Activated T-cell treated with anti-CD3 and anti-CD28 coated beads, Interleukin-2, amount 50 U/mL, for 4 hours (primary cell): Measurements from ENCODE around the gene SPATA17. TPM values are rescaled to one million over a fixed set of nuclear protein-coding genes. Genes with fewer than 3 reads are reported as not detected.

Source experiments
- ATAC-seq, 2 donors: fragments of 200-7000 bp; cut with Tn5 transposase; one replicate each; pipeline ENCODE4 v1.10.0; 2021
- DNase-seq: peaks from one replicate; pipeline ENCODE4 v3.0.0-alpha.2; 2020
- H3K27me3 Mint-ChIP-seq: one replicate; pipeline ENCODE4 v1.8.0; 2021; ENCODE audit warnings: low read depth, mixed read lengths
- H3K36me3 Mint-ChIP-seq: one replicate; pipeline ENCODE4 v1.8.0; 2022; ENCODE audit warnings: mixed read lengths; ENCODE audit not compliant: insufficient read depth
- H3K4me1 Mint-ChIP-seq: one replicate; pipeline ENCODE4 v1.8.0; 2021; ENCODE audit warnings: low read depth, mixed read lengths
- H3K4me3 Mint-ChIP-seq: one replicate; pipeline ENCODE4 v1.8.0; 2021; ENCODE audit warnings: mild to moderate bottlenecking, moderate library complexity, mixed read lengths
- H3K9me3 Mint-ChIP-seq: one replicate; pipeline ENCODE4 v1.8.0; 2021; ENCODE audit warnings: mixed read lengths
- total RNA-seq, 3 donors: library from RNA; stranded (reverse); gene quantifications; one replicate each; pipeline ENCODE4 v1.2.1, GENCODE V29; 2021

The SPATA17 gene
- total RNA-seq, 3 donors from 2014 or later, result not detected

DNA sequence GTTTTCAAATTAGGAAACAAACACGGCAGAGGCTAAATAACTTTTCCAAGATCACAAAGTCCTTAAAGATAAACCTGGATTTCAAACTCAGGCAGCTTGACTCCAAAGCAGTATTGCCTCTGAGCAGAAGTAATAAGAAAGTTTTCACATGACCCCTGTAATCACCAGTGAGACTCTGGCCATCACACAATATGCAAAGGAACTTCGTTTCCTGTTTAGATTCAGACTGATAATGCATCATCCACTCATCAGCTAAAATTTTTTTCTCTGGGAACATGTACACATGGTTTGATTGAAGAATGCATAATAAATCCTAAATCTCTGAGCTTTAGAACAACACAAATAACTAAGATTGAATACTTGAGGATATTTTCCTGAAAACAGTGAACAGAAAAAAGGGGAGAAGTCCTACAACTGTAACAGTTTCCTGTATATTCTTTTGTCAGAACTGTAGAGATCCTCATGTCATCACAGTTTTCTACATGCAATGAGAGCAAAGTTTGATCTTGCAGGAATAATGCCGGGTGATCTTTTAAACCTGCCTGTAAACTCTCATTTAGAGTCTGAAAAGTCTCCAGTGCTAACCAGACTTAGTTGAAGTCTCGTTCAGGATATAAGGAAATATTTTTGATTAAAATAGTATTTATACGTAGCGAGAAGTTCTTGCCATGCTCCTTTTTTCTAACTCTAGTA, 225.3 kb downstream of the SPATA17 start:
- no peaks in the 10 kb centered on the region for H3K27me3 Mint-ChIP-seq
- no peaks in the 10 kb centered on the region for H3K36me3 Mint-ChIP-seq
- peaks cover 10% of the 10 kb centered on the region for H3K9me3 Mint-ChIP-seq
- no peaks in the 10 kb centered on the region for H3K4me1 Mint-ChIP-seq
- no peak for ATAC-seq
- no peak for DNase-seq
- no peak overlapping the region for H3K4me3 Mint-ChIP-seq

DNA sequence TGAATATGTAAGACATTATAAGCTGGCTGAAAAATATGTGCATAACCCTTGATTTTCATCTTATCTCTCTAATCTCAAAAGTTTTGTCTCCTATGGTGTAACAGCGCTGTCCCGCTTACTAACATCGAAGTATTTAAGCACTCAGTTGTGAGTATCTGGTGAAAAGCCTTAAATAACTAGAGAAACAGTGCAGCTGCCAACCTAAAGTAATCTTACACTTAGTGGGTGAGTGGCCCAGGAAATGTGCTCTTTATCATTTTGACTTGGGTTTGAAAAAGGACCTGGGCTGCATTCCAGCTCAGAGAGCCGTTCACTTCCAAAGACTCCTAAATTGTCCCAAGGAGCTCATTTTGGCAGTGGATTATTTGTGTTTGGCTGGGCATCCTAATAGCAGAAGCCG, 225.9 kb downstream of the SPATA17 start:
- Mint-ChIP-seq H3K4me1 (no peaks in the 10 kb centered on the region), H3K36me3 (no peaks in the 10 kb centered on the region), H3K4me3 (no peak overlapping the region), H3K9me3 (peaks cover 10% of the 10 kb centered on the region), H3K27me3 (no peaks in the 10 kb centered on the region)
- DNase-seq, result no peak
- ATAC-seq, result no peak

DNA sequence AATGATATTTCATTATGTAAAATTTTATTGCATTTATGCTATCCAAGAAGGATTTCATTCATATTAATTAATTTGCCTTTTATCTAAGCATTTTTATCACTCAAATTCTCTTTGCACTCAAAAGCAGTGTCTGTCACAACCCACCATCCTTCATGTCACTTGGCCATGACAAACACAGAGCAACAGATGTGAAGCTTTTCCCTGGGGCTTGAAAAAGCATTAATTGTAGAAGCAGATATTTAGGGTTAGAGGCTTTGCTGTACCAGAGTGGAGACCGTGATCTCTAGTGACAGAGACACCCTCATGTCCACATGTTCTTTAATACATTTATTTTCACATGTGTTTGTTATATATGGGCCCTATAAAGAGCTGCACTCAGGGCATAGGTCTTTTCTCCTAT, 230.5 kb downstream of the SPATA17 start:
- no peaks in the 10 kb centered on the region for H3K36me3 Mint-ChIP-seq

DNA sequence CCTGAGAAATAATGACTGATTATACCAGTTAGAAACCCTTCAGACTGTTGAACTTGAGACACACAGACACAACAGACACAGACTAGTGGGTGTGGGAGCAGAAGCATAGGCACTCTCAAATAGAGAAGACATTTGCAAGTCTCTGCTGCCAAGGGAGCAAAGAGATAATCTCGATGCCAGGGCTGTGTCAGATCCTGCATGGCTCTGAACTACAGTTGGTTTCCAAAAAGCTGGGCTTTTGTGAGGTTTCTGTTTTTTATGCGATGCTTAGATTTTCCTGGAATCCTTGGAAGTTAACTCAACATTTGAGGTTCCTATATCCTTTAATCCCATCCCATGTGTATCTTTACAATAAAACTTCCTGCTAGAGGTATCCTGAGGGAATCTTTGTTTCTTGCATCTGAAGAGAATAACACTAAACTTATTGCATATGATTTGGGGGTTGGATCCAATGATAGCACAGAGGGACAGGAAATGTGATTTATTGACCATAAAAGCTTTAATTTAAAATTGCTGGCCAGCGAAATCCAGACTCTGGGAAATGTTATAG, 236.4 kb downstream of the SPATA17 start:
- Mint-ChIP-seq H3K36me3 (no peaks in the 10 kb centered on the region), H3K27me3 (no peaks in the 10 kb centered on the region), H3K4me1 (no peaks in the 10 kb centered on the region), H3K9me3 (no peaks in the 10 kb centered on the region), H3K4me3 (no peak overlapping the region)
- no peak for ATAC-seq
- no peak for DNase-seq

More for the DNA sequence above, 230.5 kb downstream of the SPATA17 start:
- Mint-ChIP-seq H3K27me3 (no peaks in the 10 kb centered on the region), H3K4me3 (no peak overlapping the region), H3K9me3 (peaks cover 8% of the 10 kb centered on the region), H3K4me1 (no peaks in the 10 kb centered on the region)
- no peak for DNase-seq
- ATAC-seq, result no peak

DNA sequence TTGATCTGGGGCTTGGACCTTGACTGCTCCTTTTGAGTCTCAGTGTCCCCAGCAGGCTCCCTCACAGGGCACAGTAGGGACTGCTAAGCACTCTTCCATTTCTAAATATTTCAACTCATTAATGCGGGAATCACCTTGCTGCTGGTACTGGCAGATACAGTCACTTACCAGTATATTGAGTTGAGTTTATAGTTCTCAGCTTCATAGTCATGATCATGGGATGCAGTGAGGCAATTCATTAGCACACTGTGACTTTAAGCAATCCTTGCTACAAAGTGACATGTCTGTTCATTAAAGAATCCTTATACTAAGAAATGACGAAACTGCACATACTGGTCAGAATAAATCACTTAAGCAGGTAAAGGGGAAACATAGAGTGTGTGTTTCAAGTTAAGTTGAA, 240.8 kb downstream of the SPATA17 start:
- DNase-seq, result no peak
- no peak for ATAC-seq
- H3K36me3 Mint-ChIP-seq, result no peaks in the 10 kb centered on the region
- no peak overlapping the region for H3K4me3 Mint-ChIP-seq
- no peaks in the 10 kb centered on the region for H3K9me3 Mint-ChIP-seq
- no peaks in the 10 kb centered on the region for H3K27me3 Mint-ChIP-seq
- no peaks in the 10 kb centered on the region for H3K4me1 Mint-ChIP-seq

DNA sequence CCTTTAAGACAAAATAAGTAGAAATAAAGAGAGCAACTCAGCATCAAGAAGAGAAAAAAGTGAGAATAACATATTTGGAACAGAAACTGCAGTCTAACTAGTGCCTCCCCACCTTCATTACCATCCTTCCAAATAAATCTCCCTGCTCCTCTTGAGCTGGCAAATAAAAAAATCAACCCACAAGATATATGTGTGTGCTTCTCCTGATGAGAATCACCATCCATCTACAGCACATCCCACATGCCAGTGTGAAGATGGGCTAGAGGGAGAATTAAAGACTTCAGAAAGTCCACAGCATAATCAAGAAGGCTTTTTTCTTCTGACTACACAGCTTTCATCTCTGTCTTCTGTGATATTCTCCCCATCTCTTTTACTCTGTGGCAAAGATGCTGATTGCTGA, 244.1 kb downstream of the SPATA17 start:
- H3K4me3 Mint-ChIP-seq, result no peak overlapping the region
- no peaks in the 10 kb centered on the region for H3K4me1 Mint-ChIP-seq
- no peaks in the 10 kb centered on the region for H3K9me3 Mint-ChIP-seq
- no peaks in the 10 kb centered on the region for H3K36me3 Mint-ChIP-seq
- DNase-seq (no peak), ATAC-seq (no peak)
- H3K27me3 Mint-ChIP-seq, result no peaks in the 10 kb centered on the region

DNA sequence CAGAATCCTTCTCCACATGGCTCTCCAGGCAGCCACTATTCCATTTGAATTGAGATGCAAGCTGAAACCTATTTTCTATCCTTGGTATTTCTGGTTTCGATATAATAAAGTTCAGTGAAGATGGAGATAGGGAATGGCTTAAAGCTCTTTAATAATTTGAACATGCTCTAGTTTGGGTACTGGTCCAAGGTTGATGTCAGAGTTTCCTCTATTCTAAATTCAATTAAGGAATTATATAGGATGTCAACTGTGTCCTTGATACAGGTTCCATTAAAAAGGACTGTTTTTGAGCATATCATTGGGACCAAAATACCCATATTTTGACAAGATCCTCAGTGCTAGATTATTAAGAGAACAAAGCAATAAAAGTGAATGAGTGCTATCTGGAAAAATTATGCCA, 245.3 kb downstream of the SPATA17 start:
- no peaks in the 10 kb centered on the region for H3K9me3 Mint-ChIP-seq
- H3K4me3 Mint-ChIP-seq, result no peak overlapping the region
- DNase-seq, result no peak
- H3K27me3 Mint-ChIP-seq, result no peaks in the 10 kb centered on the region
- ATAC-seq, result no peak
- H3K36me3 Mint-ChIP-seq, result no peaks in the 10 kb centered on the region
- no peaks in the 10 kb centered on the region for H3K4me1 Mint-ChIP-seq

DNA sequence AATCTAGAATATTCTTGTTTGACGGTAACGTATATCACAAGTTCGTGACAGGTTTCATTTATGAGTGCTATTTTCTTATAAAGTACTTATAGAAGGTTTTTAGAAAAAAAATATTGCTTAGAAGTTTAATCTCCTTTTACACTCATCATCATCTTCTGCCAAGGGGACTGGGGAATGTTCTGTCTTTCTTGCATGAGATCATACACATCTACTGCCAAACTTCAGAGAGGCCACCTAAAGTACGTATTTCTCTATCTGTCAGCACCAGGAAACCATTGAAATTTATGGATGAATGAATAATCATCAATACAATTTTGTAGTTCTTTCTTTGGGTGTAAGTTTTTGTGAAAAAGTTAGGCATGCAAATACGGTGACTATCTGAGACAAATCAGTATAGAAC, 245.8 kb downstream of the SPATA17 start:
- Mint-ChIP-seq H3K9me3 (no peaks in the 10 kb centered on the region), H3K27me3 (no peaks in the 10 kb centered on the region), H3K4me1 (no peaks in the 10 kb centered on the region), H3K36me3 (no peaks in the 10 kb centered on the region), H3K4me3 (no peak overlapping the region)
- no peak for ATAC-seq
- no peak for DNase-seq

DNA sequence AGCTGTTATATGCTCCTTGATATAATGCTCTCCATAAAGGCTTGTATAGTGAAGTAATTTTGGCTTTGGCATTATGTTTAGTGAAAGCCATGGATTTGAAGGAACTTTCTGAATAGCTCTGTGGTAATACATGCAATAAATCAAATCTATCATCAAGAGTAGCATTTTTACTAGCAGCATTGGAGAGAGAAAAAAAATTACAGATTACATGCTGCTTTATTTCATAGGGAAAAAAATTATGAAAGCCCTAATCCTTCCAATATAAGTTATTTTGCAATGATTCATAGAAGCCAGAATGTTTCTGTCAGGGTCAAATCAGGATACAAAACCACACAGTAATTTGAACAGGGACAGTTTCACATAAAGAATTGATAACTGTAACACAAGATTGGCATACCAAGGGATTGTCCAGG, 250.0 kb downstream of the SPATA17 start:
- DNase-seq, result no peak
- no peaks in the 10 kb centered on the region for H3K4me1 Mint-ChIP-seq
- no peaks in the 10 kb centered on the region for H3K9me3 Mint-ChIP-seq
- no peaks in the 10 kb centered on the region for H3K36me3 Mint-ChIP-seq
- H3K4me3 Mint-ChIP-seq, result no peak overlapping the region
- no peak for ATAC-seq
- H3K27me3 Mint-ChIP-seq, result no peaks in the 10 kb centered on the region

DNA sequence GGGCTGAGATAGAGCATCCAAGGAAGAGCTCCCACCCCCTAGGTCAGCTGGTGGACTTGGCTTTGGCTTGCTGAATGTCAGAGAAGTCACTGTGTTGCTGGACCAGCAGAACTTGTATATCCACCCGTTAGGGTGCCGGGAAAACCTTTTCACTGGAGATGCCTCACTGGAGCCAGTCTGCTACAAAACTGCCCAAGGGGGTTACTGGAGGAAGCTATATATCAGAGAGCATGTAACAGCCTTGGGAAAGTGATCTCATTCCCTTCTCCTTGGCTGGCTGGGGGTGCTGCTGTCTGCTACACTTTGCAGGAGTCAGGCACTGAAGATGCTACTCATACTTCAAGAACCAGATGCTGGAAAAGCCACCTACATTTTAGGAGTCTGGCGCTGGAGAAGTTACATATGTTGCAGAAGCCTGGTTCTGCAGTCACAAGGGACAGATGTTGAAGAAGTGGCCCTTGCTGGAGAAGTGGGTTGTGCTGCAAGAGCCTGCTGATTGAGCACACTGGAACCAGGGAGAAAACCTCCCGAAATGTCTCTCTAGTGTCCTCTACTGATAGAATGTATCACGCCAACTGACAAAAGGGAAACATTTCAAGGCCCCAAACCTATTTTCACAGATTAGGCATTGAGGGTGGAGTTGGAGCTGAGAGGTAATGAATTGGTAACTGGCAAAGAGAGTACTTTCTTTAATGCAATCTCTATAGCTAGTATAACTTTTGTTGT, 250.6 kb downstream of the SPATA17 start:
- Mint-ChIP-seq H3K9me3 (no peaks in the 10 kb centered on the region), H3K36me3 (no peaks in the 10 kb centered on the region), H3K4me3 (no peak overlapping the region), H3K27me3 (no peaks in the 10 kb centered on the region), H3K4me1 (no peaks in the 10 kb centered on the region)
- ATAC-seq (no peak), DNase-seq (no peak)

DNA sequence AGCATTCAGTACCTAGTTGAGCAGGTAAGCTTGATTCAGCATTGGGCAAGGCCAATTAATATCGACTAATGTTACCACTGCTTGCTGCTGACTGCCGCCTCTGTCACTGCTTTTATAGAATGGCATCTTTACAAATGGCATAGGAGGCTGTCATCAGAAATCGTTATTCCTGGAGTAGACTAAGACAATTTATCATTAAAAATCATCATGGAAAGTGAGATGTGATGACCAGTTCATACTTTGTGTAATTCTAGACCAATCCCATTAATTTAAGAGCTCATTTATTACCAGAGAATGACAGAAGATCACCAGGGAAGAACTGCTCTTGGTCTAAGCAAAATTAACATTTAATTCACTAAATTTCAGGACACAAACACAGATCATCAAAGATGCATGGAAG, 254.0 kb downstream of the SPATA17 start:
- Mint-ChIP-seq H3K27me3 (no peaks in the 10 kb centered on the region), H3K9me3 (no peaks in the 10 kb centered on the region), H3K4me3 (no peak overlapping the region), H3K4me1 (no peaks in the 10 kb centered on the region), H3K36me3 (no peaks in the 10 kb centered on the region)
- DNase-seq (no peak), ATAC-seq (no peak)

DNA sequence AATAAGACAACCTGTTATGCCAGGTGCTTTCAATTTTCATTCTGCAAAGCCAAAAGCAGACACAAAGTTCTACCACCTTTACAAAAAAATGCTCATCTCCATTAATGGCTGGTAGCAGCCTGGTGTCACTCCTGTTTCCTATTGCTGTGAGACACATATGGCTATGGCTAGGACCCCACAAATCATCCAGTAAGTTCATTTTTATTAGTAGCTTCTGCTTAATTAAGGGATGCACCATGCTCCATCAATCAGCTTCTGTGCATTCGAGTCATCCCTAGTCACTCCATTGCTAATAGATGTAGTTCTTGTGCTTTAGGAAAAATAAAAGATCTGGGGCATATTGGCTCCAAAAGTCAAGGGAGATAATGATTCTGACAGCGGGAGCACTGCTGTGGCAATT, 257.2 kb downstream of the SPATA17 start:
- Mint-ChIP-seq H3K9me3 (peaks cover 6% of the 10 kb centered on the region), H3K36me3 (no peaks in the 10 kb centered on the region), H3K27me3 (no peaks in the 10 kb centered on the region), H3K4me3 (no peak overlapping the region), H3K4me1 (no peaks in the 10 kb centered on the region)
- no peak for DNase-seq
- ATAC-seq, result no peak

DNA sequence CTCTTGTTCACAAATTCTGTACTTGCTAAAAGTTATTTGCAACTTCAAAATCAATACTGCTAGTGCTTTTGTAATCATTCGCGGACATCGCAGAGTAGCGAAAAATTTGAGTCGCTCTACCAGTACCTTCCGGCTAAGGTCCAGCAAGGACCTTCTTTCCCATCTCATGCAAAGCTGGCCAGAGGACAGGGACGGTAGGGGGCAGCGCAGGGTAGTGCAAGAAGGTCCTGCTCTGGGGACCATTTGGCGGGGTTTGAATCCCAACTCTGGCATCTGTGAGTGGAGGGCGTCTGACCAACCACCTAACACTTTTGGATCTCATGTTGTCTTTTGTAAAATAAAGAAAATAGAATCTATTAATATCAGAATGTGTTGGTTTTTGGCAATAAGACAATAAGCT, 258.3 kb downstream of the SPATA17 start:
- Mint-ChIP-seq H3K9me3 (peaks cover 6% of the 10 kb centered on the region), H3K27me3 (no peaks in the 10 kb centered on the region), H3K36me3 (no peaks in the 10 kb centered on the region), H3K4me3 (no peak overlapping the region), H3K4me1 (no peaks in the 10 kb centered on the region)
- ATAC-seq (no peak), DNase-seq (no peak)

DNA sequence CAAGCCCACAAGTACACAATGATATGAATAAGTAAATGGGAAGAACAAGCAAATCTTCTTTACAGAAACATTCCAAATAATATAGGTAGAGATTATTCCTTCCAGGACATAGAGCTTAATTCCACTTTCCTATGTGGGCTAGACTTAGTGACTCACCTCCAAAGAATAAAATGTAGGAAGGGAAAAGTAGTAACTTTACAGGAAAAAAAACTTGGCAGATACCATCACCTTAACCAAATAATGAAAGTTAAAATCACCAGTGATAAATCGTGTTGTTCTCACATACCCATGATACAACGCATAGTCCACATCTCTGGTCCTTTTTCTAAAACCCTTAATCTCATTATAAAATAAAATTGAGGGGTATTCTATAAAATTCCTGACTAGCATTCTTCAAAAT, 260.8 kb downstream of the SPATA17 start:
- DNase-seq (no peak), ATAC-seq (no peak)
- no peaks in the 10 kb centered on the region for H3K36me3 Mint-ChIP-seq
- peaks cover 6% of the 10 kb centered on the region for H3K9me3 Mint-ChIP-seq
- H3K4me3 Mint-ChIP-seq, result no peak overlapping the region
- H3K27me3 Mint-ChIP-seq, result no peaks in the 10 kb centered on the region
- H3K4me1 Mint-ChIP-seq, result no peaks in the 10 kb centered on the region

DNA sequence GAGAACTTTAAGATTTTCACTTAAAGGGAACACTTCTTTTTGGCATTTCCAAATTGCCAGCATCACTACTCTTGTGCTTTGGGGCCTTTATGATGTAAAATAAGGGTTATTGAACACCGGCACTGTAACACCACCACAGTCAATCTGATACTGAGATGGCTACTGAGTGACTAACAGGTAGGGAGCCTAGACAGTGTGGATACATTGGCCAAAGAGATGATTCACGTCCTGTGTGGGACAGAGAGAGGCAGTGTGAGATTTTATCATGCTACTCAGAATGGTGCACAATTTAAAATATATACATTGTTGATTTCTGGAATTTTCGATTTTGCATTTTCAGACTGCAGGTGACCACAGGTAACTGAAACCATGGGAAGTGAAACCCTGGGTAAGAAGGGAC, 261.6 kb downstream of the SPATA17 start:
- H3K36me3 Mint-ChIP-seq, result no peaks in the 10 kb centered on the region
- peaks cover 6% of the 10 kb centered on the region for H3K9me3 Mint-ChIP-seq
- no peaks in the 10 kb centered on the region for H3K27me3 Mint-ChIP-seq
- no peak overlapping the region for H3K4me3 Mint-ChIP-seq
- H3K4me1 Mint-ChIP-seq, result no peaks in the 10 kb centered on the region
- DNase-seq (no peak), ATAC-seq (no peak)
